ENCODE data around the gene AHI1. TPM values are rescaled to one million over a fixed set of nuclear protein-coding genes. Genes with fewer than 3 reads are reported as not detected.

AHI1 gene
- total and polyA plus RNA-seq, 10 of the 15 experiments (the other 5 are each of a cell fraction or from before 2014, with no cell fraction given) = 3.2 to 9.5 (median 4.6) TPM

DNA sequence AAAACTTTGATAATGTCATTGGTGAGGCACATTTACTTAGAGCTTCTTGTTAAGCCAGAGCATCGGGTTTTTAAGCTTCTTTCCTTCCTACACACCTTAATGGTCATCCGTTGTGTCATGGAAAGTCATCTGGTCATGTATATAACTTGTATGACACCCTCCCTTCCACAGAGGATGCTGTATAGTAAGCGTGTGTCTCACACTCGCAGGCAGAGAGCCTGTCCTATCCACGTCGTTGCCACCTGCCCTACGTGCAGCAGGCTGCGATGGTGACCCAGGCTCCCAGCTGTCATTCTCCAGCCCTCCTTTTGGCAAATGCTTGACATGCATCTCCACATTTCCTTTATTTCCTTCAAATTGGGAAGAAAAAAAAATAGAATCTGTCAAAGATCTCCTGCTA is 230.9 kb downstream of the AHI1 start (continued):
- TF ChIP-seq ZNF687 (IDR thresholded peaks at IDR 0.05) (no peak), E2F4 (IDR thresholded peaks at IDR 0.05; ENCODE audit: low read depth, low read length) (no peak), SPI1 (IDR thresholded peaks at IDR 0.05; ENCODE audit: borderline replicate concordance, insufficient read depth, low read depth, low read length) (no peak), ZZZ3 (IDR thresholded peaks at IDR 0.05; ENCODE audit: control insufficient read depth, insufficient read length, low read depth) (no peak), FOXM1 (IDR thresholded peaks at IDR 0.05; ENCODE audit: low read depth, low read length) (no peak), HSF1 (IDR thresholded peaks at IDR 0.05; ENCODE audit: low read depth, low read length) (no peak)
- TF ChIP-seq, protein P1, sequence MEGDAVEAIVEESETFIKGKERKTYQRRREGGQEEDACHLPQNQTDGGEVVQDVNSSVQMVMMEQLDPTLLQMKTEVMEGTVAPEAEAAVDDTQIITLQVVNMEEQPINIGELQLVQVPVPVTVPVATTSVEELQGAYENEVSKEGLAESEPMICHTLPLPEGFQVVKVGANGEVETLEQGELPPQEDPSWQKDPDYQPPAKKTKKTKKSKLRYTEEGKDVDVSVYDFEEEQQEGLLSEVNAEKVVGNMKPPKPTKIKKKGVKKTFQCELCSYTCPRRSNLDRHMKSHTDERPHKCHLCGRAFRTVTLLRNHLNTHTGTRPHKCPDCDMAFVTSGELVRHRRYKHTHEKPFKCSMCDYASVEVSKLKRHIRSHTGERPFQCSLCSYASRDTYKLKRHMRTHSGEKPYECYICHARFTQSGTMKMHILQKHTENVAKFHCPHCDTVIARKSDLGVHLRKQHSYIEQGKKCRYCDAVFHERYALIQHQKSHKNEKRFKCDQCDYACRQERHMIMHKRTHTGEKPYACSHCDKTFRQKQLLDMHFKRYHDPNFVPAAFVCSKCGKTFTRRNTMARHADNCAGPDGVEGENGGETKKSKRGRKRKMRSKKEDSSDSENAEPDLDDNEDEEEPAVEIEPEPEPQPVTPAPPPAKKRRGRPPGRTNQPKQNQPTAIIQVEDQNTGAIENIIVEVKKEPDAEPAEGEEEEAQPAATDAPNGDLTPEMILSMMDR (IDR thresholded peaks at IDR 0.05 in 2 of 3, conservative IDR thresholded peaks at IDR 0.05 in 1 of 3; ENCODE audit: control insufficient read depth in 2 of 3, extremely low read depth in 1 of 3, insufficient read depth in 1 of 3, low read depth in 3 of 3, low read length in 3 of 3) = no peak
- TF ChIP-seq, protein P2, sequence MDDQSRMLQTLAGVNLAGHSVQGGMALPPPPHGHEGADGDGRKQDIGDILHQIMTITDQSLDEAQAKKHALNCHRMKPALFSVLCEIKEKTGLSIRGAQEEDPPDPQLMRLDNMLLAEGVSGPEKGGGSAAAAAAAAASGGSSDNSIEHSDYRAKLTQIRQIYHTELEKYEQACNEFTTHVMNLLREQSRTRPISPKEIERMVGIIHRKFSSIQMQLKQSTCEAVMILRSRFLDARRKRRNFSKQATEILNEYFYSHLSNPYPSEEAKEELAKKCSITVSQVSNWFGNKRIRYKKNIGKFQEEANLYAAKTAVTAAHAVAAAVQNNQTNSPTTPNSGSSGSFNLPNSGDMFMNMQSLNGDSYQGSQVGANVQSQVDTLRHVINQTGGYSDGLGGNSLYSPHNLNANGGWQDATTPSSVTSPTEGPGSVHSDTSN (IDR thresholded peaks at IDR 0.05; ENCODE audit: insufficient replicate concordance, low read depth, low read length) = no peak

Measured in GM12878 (cell line).